Neural crest cell (in vitro differentiated cells): ENCODE results near the gene HEATR3. TPM values are rescaled to one million over a fixed set of nuclear protein-coding genes. Genes with fewer than 3 reads are reported as not detected.

Source experiments
- DNase-seq: peaks from one replicate; pipeline ENCODE4 v3.0.0; 2021; ENCODE audit warnings: low read depth, mixed read lengths, low spot score
- H3K27ac Mint-ChIP-seq: one replicate; pipeline ENCODE4 v1.8.0; 2021; ENCODE audit warnings: mild to moderate bottlenecking, mixed read lengths; ENCODE audit not compliant: unreplicated experiment
- H3K27me3 Mint-ChIP-seq: 2 replicates; pipeline ENCODE4 v1.8.0; 2021; ENCODE audit warnings: low read depth, mild to moderate bottlenecking, mixed read lengths
- H3K36me3 Mint-ChIP-seq: 2 replicates; pipeline ENCODE4 v1.8.0; 2021; ENCODE audit warnings: low read depth, mild to moderate bottlenecking, mixed read lengths
- H3K4me1 Mint-ChIP-seq: 2 replicates; pipeline ENCODE4 v1.8.0; 2021; ENCODE audit warnings: mixed read lengths
- H3K4me3 Mint-ChIP-seq: one replicate; pipeline ENCODE4 v1.8.0; 2021; ENCODE audit warnings: mild to moderate bottlenecking, mixed read lengths
- H3K9me3 Mint-ChIP-seq: 2 replicates; pipeline ENCODE4 v1.8.0; 2021; ENCODE audit warnings: mixed read lengths
- total RNA-seq: library from RNA; stranded (reverse); gene quantifications from 2 replicates; pipeline ENCODE4 v1.2.1, GENCODE V29; 2021
- TF ChIP-seq, protein P1 (sequence below): fragments of 200-600 bp; sonication (generic); conservative IDR thresholded peaks from 2 replicates; pipeline ENCODE4 v1.5.0; 2021; ENCODE audit warnings: antibody characterized with exemption, mild to moderate bottlenecking

HEATR3 gene
- total RNA-seq, 1 donor from 2014 or later: 25.4 TPM

DNA sequence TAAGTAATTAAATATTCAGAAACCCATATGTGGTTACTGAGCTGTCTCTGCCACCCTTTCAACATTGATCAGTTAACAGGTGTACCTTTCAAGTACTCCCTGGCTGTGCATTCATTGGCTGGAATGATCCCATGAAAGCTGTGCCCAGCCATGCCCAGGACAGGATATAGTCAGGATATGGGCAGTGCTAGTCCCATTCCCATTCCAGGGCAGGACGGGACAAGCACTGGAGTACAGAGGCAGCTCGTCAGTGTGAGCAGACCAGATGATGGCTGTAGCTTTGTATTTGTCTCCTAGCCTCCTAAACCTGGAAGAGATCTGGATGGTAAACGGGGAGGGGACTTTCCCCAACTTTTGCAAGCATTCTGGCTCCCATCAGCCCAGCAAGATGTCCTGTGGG lies 22.5 kb downstream of the HEATR3 start:
- Mint-ChIP-seq H3K27me3 (no peaks in the 10 kb centered on the region), H3K36me3 (peaks cover 11% of the 10 kb centered on the region), H3K4me3 (no peak overlapping the region), H3K4me1 (no peaks in the 10 kb centered on the region), H3K27ac (no peak overlapping the region), H3K9me3 (no peaks in the 10 kb centered on the region)
- TF ChIP-seq, protein P1, sequence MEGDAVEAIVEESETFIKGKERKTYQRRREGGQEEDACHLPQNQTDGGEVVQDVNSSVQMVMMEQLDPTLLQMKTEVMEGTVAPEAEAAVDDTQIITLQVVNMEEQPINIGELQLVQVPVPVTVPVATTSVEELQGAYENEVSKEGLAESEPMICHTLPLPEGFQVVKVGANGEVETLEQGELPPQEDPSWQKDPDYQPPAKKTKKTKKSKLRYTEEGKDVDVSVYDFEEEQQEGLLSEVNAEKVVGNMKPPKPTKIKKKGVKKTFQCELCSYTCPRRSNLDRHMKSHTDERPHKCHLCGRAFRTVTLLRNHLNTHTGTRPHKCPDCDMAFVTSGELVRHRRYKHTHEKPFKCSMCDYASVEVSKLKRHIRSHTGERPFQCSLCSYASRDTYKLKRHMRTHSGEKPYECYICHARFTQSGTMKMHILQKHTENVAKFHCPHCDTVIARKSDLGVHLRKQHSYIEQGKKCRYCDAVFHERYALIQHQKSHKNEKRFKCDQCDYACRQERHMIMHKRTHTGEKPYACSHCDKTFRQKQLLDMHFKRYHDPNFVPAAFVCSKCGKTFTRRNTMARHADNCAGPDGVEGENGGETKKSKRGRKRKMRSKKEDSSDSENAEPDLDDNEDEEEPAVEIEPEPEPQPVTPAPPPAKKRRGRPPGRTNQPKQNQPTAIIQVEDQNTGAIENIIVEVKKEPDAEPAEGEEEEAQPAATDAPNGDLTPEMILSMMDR: no peak
- DNase-seq: no peak

DNA sequence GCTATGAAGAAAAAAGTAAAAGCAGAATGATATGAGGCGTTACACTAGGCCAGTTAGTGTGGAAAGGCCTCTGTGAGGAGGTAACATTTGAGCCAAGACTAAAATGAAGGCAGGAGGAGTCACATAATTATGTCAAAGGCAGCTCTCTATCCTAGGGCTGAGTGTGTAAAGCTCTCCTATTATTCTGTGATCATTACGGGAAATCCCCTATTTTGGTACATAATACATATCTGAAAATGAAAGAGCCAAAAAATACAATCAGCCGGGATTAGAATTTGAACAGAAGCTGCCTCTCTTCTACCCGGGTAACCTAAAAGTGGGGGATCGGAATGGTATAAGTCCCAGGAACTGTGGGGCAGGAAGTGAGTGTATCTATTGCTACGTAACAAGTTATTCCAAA lies 27.1 kb downstream of the HEATR3 start:
- peaks cover 8% of the 10 kb centered on the region for H3K36me3 Mint-ChIP-seq
- no peak for DNase-seq
- H3K27me3 Mint-ChIP-seq: no peaks in the 10 kb centered on the region
- H3K9me3 Mint-ChIP-seq: no peaks in the 10 kb centered on the region
- no peak overlapping the region for H3K4me3 Mint-ChIP-seq
- TF ChIP-seq, protein P1: no peak
- no peaks in the 10 kb centered on the region for H3K4me1 Mint-ChIP-seq
- no peak overlapping the region for H3K27ac Mint-ChIP-seq

DNA sequence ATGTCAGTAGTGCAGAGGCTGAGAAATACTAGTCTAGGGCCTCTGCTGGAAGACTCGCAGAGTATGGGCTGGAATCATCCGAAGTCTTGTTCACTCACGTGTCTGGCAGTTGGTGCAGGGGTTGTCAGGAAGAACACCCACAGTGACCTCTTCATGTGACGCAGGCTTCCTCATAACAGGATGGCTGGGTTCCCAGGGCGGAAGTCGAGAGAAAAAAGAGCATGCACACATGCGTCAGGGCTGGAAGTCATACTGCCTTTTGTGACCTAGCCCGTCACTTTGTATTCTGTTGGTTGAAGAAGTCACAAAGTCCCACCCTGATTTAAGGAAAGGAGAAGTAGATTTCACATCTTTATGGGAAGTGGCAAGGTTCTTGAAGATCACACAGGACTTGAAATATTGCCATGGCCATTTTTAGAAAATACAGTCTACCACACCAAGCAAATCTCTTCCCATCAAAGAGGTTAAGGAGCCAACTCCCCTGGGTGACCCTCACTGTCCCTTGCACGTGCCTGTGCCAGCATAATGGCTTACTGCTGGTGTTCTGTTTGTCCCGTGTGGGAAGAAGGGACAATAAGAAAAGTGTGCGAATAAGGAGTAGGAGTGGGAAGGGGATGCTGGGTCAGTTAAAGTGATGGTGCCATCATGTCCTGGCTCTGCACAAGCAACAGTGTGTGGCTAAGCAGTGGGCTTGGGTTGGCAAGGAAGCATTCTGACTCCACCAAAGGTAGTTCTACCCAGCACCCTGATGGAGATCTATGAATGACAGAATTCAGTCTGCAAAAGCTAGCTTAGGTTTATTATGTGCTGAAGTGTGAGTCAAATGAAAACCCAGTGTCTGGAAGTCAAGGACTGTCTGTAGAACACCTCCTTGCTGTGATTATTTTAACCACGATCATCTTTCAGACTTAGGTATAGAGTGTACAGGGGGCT lies 28.1 kb downstream of the HEATR3 start:
- Mint-ChIP-seq H3K27ac (no peak overlapping the region), H3K27me3 (no peaks in the 10 kb centered on the region), H3K4me3 (no peak overlapping the region), H3K4me1 (no peaks in the 10 kb centered on the region), H3K36me3 (peaks cover 8% of the 10 kb centered on the region), H3K9me3 (no peaks in the 10 kb centered on the region)
- TF ChIP-seq, protein P1: no peak
- DNase-seq: no peak

DNA sequence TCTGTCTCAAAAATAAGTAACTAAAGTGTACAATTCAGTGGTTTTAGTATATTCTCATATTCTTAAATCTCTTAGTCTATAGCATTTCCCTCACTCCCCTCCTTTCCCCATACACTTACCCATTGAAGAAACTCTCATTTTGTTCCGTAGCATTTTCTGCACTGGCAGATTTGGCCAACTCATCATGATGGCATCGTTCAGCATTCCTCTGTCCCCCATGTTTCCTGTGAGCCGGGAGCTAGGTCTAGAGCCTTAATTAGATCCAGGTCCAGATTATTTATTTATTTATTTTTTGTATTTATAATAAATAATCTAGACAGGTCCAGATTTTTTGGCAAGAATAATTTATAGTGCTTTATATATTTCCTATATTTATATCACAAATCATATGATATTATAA lies 31.0 kb downstream of the HEATR3 start:
- no peak overlapping the region for H3K4me3 Mint-ChIP-seq
- no peak overlapping the region for H3K27ac Mint-ChIP-seq
- peaks cover 8% of the 10 kb centered on the region for H3K36me3 Mint-ChIP-seq
- H3K9me3 Mint-ChIP-seq: no peaks in the 10 kb centered on the region
- TF ChIP-seq, protein P1: no peak
- no peak for DNase-seq
- no peaks in the 10 kb centered on the region for H3K27me3 Mint-ChIP-seq
- no peaks in the 10 kb centered on the region for H3K4me1 Mint-ChIP-seq

DNA sequence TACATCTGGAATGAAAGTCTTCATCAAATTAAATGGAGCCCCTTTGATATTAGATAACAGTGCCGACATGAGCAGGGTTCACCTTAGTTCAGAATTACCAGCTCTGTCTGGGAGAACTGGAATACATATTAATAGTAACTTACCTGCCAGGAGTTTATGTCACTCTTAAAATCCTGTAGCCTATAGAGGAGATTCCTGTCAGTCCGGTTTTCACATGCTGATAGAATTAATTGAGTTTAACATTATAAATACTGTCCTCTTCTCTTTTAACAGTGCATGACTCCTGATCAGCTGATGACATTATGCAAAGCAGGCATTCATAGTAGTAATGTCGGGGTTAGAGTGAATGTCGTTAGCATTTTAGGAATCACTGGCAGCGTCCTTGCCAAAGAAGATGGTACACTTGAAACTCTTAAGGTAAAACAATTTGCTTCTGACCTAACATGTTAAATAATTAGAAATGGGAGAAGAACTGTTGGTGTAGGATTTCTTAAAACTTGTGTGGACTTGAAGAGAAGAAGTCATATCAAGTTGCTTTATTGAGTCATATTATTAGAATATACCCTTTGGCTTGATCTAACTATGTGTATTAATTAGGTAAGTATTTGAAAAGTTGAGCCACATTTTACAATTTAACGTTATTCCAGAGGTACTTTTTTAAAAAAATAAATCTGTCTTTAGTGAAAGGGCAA lies 34.3 kb downstream of the HEATR3 start:
- Mint-ChIP-seq H3K27ac (no peak overlapping the region), H3K9me3 (no peaks in the 10 kb centered on the region), H3K36me3 (peaks cover 10% of the 10 kb centered on the region), H3K4me1 (no peaks in the 10 kb centered on the region), H3K4me3 (no peak overlapping the region), H3K27me3 (no peaks in the 10 kb centered on the region)
- no peak for DNase-seq
- TF ChIP-seq, protein P1: no peak
